WTC11 (cell line): Measurements from ENCODE around the gene INPP5F.

Experiments
- CREB1 ChIP-seq: sonication (generic); formaldehyde crosslinking; IDR thresholded peaks from 2 replicates; pipeline ENCODE4 v1.8.0; 2023; ENCODE audit warnings: mild to moderate bottlenecking, missing genetic modification reagents
- CTCF ChIP-seq: fragments of 200-600 bp; IDR thresholded peaks from 2 replicates; pipeline ENCODE4 v1.8.0; 2022; ENCODE audit warnings: antibody characterized with exemption
- E2F4 ChIP-seq: sonication (generic); formaldehyde crosslinking; IDR thresholded peaks from 2 replicates; pipeline ENCODE4 v1.8.1; 2022; ENCODE audit warnings: low read depth, mild to moderate bottlenecking, moderate library complexity, missing genetic modification reagents, borderline replicate concordance
- TF ChIP-seq, protein P1 (sequence below): sonication (generic); formaldehyde crosslinking; IDR thresholded peaks from 2 replicates; pipeline ENCODE4 v1.8.0; 2023; ENCODE audit warnings: missing genetic modification reagents

DNA sequence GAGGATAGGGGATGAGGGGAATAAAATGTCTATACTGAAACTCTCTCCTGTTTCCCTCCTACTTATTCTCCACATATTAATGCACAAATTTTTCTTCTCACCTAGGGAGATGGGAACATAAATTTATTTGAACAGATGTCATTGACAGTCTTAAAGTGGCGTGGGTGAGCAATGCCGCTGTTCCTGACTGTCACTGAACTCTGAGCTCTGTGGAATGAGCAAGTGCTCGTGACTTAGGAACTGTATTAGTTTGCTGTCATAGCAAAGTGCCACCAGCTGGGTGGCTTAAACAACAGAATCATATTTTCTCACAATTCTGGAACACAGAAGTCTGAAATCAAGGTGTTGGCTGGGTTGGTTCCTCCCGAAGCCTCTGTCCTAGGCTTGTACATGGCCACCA is 29.1 kb downstream of the INPP5F start:
- no peak for TF ChIP-seq E2F4 (CRISPR knock-in tag)
- no peak for TF ChIP-seq CREB1
- TF ChIP-seq, protein P1, sequence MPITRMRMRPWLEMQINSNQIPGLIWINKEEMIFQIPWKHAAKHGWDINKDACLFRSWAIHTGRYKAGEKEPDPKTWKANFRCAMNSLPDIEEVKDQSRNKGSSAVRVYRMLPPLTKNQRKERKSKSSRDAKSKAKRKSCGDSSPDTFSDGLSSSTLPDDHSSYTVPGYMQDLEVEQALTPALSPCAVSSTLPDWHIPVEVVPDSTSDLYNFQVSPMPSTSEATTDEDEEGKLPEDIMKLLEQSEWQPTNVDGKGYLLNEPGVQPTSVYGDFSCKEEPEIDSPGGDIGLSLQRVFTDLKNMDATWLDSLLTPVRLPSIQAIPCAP (CRISPR knock-in tag): no peak
- no peak for TF ChIP-seq CTCF
